Vagina (tissue), 2 donors: ENCODE results near the gene CNTNAP1.

Experiments
- POLR2A ChIP-seq, 2 donors: fragments of 450-650 bp; IDR thresholded peaks; one replicate each; pipeline ENCODE4 v1.6.1; 2017; ENCODE audit warnings: antibody characterized with exemption in 2 of 2, mild to moderate bottlenecking in 2 of 2, moderate library complexity in 2 of 2
- TF ChIP-seq, protein P1 (sequence below), 3 experiments: fragments of 450-650 bp in 2 of 3; fragments of 200-600 bp in 1 of 3; sonication (generic) in 1 of 3; IDR thresholded peaks; one replicate each; pipeline ENCODE4 v1.5.1; 2017 to 2019; ENCODE audit warnings: antibody characterized with exemption in 3 of 3, mild to moderate bottlenecking in 2 of 3, moderate library complexity in 2 of 3

DNA sequence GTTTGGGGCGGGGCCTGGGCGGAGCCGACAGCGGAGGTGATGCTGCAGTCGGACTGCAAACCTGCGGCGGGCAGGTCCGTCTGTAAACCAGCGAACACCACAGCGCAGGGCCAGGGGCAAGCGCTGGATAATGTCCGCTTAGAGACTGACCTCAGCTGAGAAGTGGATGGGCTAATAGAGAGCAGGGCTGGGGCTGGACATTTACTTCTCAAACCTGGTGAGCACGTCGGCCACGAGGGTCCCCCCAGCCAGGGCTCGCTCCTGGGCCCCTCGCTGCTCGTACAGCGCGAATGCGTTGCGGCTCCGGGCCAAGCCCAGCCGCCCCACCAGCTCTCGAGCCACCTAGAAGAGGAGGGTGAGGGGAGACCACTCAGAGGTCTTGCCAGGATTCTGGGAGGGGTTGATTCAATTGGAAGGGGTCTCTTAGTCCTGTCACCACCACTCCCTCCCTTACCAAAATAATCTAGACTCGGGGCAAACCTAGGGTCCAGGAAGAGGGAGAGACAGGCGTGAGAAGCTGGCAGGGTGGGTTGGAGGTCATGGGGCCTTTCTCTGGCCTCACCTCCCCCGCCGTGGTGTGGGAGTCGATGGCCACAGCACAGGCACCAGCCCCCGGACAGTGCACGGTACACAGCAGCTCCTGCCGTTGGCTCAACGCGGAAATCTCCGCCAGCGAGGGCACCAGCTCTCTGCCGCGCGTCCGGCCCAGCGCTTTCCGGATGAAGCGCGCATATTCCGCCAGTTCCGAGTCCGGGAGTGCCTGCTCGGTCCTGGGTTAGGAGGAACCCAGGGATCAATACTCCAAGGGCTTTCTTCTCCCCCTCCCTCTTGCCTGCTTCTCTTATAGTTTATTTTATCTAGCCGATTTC is 11.3 kb upstream of the CNTNAP1 start:
- TF ChIP-seq POLR2A (IDR thresholded peaks at IDR 0.05): no peak
- TF ChIP-seq, protein P1, sequence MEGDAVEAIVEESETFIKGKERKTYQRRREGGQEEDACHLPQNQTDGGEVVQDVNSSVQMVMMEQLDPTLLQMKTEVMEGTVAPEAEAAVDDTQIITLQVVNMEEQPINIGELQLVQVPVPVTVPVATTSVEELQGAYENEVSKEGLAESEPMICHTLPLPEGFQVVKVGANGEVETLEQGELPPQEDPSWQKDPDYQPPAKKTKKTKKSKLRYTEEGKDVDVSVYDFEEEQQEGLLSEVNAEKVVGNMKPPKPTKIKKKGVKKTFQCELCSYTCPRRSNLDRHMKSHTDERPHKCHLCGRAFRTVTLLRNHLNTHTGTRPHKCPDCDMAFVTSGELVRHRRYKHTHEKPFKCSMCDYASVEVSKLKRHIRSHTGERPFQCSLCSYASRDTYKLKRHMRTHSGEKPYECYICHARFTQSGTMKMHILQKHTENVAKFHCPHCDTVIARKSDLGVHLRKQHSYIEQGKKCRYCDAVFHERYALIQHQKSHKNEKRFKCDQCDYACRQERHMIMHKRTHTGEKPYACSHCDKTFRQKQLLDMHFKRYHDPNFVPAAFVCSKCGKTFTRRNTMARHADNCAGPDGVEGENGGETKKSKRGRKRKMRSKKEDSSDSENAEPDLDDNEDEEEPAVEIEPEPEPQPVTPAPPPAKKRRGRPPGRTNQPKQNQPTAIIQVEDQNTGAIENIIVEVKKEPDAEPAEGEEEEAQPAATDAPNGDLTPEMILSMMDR (IDR thresholded peaks at IDR 0.05): no peak
